Glomerular visceral epithelial cell (primary cell): Measurements from ENCODE around the gene CCL23.
"Not testable (repeated sequence)": the region's sequence is repeated elsewhere in the genome, so short reads cannot be mapped to it uniquely, and the experiment has no call there.

ENCODE experiments used
- DNase-seq: peaks from one replicate; pipeline ENCODE4 v3.0.0-alpha.2; 2016; ENCODE audit errors: extremely low spot score

Gene CCL23, protein sequence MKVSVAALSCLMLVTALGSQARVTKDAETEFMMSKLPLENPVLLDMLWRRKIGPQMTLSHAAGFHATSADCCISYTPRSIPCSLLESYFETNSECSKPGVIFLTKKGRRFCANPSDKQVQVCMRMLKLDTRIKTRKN

DNA sequence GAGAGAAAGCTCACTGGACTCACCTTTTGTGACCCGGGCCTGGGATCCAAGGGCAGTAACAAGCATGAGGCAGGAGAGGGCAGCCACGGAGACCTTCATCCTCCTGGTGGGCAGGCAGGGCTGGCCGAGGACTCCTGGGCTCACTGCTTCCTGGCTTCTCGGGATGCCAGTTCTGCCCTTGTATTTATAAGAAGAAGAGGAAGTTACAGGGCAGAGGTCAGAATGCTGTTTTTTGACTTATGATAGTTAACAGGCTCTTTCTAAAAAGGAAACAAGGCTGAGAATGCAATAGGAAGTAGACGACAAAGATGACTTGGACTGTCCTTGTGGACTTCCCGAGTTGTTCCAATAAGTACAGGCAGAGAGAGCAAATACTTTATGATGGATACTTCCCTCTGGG is at the start of gene CCL23:
Gene CCL23, minus strand, starts transcription at position 174 of the 400 bp plus-strand sequence. Its CDS starts 75 bp downstream, at position 99.
- DNase-seq: no peak

DNA sequence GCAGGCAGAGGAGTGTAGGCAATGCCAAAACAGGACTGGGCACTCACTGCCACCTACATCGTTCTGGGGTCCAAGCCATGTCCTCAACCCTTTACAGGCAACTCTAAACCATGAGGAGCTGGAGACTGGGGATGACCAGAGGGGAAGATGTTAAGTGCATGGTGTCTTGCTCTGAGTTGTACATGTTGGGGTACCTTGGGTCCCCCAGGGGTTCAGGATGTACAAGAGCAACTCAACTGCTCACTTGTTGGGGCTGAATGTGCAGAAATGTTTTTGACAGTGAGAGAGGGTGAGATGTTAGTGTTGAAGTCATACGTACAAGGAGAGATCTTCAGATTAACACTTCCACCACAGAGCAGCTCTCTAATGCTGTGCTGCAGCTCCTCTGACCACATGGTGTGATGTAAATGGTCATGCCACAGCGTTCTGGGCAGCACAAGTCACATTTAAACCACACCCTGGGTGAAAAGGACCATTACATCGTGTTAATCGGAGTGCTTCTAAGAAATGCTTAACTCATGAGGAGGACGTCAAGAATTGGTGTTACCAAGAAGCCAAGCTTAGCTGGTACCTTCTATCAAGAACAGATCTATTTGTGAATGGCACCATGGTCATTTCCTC is 48.7 kb upstream of the CCL23 start:
- no peak for DNase-seq

DNA sequence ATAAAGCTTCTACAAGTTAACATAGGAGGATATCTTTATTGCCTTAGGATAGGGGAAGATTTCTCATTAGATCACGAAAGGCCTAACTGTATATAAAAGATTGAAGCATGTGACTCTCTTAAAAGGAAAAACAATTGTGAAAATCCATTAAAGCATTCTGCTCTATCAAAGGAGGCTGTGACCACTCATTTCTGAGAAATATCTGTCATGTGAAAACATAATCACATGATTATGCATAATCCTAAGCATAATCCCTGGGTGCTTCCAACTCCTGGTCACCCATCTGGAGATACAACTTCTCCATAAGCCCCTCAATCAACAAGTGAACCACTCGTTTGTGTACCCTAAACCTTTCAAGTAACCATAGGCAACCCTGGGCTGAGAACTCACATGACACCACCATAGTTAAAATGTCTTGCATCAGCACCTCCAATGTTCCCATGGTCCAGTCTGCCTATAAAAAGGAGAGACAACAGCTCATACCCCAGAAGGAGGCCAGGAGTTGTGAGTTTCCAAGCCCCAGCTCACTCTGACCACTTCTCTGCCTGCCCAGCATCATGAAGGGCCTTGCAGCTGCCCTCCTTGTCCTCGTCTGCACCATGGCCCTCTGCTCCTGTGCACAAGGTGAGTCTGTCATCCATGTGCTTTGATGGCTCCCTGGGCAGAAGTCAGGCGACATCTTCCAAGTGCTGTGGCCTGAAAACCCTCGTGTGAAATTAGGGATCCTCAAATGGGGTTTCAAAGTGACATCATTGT is 46.2 kb upstream of the CCL23 start, which contains the start of gene CCL18:
Gene CCL18, plus strand, starts transcription at position 487 of the 756 bp plus-strand sequence. Its CDS starts 71 bp downstream, at position 558.
- DNase-seq: no peak

DNA sequence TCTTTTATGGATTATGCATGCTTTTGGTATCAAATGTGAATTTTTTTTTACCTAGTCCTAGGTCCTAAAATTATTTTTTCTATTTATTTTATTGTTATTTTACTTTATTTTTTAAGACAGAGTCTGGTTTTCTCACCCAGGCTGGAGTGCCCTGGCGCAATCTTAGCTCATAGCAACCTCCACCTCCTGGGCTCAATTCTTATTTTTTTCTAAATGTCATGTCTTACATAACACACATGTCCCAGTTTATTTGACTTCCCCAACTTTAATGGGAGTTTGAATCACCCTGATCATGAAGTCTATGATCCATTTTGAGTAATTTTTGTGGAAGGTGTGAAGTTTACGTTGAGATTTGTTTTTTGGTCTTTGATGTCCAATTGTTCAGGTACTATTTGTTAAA is 43.0 kb upstream of the CCL23 start:
- no peak for DNase-seq

DNA sequence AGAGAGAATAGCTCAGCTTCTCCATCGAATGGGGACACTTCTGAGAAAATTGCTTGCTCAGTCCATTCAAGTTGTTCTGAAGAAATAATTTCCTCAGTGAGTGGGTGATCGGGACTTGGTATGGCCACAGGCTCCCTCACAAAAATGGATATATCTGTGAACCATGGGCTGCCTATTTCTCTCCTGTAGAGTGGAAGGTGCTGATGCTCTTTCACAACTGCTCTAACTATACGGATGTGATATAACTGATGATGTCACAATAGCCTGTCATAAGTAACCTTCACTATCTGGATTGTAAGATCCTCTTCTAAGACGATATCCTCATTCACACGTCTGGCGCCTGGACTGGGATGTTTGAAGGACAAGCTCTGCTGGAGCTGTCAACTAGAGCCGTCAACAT is 41.6 kb upstream of the CCL23 start:
- DNase-seq: no peak

DNA sequence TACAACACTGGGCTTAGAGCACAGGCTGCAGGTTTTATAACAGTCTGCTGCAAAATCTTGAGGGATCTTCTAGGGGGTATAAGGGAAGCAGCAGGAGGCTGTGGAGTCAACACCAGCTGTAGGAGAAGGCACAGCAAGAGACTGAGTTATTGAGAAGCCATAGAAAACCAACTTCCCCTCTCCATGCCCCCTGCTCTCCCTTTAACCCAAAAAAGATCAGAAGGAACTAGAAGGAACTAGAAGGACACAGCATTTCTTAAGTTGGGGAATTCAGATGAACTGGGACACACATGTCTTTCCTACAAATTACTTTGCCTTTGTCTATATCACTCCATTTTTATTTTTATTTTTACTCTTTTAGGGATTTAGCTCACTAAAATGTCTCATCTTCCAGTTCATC is 40.1 kb upstream of the CCL23 start:
- no peak for DNase-seq

DNA sequence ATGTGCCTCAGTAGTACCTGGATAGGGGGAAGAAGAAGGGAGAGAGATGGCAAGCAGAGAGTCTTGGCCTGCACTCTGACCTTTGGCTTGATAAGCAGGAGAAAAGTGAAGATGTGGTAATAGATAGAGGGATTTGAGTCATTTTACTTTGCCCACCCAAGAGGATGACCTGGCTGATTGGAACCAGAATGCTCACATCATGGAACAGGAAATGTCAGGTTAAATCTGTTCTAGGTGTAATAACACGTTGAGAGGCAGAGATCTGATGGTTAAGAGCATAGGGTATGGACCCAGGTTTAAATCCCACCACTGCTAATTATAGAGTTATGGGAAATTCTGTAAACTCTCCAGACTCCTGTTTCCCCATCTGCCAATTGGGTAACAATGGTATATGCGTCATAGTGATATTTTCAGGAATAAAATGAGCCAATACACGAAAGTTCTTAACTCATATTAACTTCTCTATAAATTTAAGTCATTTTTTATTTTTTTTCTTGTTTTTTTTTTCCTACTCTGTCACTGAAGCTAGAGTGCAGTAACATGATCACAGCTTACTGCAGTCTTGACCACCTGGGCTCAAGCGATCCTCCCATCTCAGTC is 38.2 kb upstream of the CCL23 start:
- DNase-seq: no peak

DNA sequence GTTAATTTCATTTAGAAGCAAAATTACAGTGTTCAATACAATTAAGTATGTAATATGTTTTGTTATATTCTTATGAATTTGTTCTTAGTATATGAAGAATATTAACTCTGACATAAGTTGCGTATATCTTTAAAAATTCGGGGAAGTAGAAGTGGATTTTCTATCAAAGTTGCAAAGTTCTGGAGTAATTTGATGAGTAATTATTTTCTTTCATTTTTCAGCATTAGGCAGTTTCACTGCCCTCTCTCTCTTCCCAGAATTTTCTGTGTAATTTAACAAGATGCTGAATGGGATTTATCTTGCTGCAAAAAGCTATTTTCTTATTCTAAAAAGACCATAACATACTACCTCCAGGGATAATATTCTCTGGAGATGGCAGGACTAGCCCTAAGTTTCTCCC is 37.4 kb upstream of the CCL23 start:
- DNase-seq: no peak

DNA sequence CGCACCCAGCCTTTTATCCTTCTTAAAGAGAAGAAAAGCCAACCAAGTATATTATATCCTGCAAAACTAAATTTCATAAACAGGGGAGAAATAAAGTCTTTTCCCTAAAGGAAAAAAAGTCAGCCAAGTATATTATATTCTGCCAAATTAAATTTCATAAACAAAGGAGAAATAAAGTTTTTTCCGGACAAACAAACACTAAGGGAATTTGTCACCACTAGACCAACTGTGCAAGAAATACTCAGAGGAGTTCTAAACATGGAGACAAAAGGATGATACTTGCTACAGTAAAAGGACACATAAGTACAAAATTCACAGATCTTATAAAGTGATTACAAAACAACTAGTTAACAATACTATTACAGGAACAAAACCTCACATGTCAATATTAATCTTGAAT is 31.9 kb upstream of the CCL23 start:
- DNase-seq: no peak

DNA sequence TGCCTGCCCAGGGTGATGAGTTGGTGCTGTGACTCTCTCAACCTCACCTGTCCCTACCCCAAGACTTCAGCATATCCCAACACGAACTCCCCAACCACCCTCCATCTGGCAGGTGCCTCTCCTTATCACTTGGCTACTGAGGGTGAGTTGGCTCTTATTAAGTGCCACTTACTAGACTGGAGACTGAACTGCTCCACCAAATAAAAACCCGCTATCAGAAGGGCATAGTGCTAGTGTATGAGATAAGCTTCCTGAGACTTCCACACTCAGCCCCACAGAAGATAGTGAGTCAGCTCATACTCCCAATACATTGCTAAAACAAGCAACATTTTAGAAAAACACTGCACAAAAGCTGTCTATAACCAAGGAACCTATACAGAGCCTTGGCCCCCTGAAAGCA is 30.3 kb upstream of the CCL23 start:
- no peak for DNase-seq

DNA sequence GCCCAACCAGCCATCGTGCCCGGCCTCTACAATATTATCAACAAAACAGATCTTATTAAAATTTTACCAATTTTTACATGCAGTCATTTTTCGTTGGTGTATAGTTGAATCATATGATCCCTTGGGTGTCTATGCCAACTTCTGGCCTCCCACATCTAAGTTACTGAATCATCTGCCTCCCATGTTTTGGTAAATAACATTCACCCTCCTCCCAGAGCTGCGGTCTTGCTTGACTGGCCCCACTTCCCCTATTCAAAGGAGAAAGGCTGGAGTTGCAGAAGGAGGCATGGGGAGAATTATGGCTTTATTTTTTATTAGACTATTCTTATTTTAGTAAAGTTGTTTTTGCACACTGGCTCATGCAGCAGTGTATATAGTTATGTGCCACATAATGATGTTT is 18.5 kb upstream of the CCL23 start:
- no peak for DNase-seq

DNA sequence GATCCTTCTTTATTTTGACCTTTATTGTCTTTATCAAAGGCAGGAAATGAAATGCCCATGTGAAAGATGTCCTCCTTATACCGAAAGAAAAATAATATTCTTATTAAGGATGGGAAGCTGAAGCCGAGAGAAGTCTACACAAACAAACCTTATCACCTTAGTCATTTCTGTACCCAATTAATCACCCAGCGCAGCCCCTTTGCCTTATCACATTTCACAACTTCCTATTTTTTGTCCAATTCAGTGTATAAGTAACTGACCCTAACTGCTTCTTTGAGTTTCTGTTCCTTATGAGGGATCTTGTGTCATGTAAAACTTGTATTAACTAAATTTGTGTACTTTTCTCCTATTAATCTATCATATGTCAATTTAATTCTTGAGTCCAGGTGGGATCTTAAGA is 16.4 kb upstream of the CCL23 start:
- no peak for DNase-seq

DNA sequence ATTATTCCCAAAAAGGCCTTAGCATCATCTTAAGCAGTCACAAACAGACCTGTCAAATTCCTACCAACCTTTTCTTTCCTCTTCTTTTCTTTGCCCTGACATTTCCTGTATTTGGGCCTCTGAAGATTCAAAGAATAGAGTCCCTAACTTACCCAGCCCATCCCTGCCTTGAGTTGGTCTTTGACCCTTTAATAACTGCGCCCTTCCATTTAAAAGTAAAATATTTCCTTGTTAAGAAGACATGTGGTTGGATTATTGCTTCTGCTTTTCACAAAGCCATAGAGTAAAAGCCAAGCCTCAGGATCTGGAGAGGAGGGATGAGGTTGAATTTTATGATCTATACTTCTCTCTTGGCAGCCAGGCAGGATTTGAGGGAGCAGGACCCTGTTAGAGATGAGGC is 13.2 kb upstream of the CCL23 start:
- no peak for DNase-seq

DNA sequence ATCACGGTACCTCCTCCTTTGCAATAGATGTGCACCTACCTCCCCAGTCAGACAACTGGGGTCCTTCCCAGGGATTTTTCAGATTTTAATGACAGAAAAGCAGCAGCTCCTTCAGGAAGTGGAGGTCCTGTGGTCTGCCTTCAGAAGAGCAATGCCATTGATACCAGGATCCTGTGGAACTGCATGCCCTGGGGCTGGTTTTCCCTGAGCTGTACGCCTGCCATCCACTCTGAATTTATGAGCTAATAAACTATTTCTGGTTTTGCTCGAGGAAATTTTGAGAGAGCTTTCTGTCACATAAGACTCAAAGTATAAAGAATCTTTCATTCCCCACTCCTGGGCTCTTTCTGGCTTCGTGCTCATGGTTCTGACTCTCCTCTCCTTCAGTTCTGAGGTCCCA is 10.0 kb upstream of the CCL23 start:
- DNase-seq: no peak

DNA sequence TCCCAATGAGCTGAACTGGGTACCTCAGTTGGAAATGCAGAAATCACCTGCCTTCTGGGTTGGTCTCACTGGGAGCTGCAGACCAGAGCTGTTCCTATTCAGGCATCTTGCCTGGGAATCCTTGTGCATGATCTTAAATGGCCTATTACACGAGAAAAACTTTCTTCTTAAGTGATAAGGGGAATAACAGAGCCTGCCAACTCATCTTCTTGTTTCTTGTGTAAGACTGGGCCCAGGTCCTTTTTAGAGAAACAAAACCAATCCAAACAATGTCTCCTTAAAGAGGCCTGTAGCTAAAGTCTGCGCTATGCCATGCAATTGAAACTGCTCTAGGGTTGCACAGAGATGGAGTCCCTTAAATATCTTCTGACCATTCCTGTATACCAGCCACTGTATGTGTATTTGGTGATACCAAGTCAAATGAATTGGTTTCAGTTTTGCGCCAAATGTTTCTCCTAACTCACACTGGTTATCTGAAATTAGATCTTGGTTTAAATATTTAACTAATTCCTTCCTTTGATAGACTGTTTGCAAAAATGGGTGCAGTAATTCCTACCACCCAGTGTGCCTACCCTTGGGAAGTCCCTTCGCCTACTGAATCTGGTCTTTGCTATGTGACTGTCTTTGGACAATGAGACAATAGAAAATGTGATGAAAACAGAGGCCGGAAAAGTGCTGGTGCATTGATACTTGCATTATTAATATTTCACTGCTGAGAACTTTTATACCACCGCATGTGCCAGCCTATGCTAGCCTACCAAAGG is 6.5 kb upstream of the CCL23 start:
- DNase-seq: no peak

DNA sequence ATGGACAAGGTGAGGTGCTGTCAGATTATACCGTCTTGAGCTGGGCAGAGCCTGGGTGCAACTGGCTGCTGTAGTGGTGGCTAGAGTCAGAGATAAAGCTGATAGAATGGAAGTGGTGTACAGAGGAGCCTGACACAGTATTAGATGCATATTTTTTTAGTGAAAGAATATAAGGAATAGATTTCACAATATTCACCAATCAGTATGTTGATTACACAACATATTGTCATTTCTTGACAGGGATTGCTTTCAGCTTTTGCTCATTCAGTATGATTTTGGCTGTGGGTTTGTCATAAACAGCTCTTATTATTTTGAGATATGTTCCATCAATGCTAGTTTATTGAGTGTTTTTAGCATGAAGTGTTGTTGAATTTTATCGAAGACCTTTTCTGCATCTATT is 1.7 kb upstream of the CCL23 start:
- DNase-seq: no peak

DNA sequence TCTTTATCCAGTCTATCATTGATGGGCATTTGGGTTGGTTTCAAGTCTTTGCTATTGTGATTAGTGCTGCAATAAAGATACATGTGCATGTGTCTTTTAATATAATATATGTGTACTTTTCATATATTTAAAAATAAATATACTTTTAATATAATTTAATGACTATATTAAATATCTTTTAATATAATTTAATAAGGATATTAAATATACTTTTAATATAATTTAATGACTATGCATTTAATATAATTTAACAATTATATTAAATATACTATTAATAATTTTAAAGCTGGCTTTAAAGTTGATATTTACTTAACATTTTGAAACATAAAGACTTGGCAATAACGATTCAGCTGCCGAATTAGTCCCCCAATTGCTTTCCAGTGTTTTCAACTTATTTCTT is 1.2 kb downstream of the CCL23 start:
- no peak for DNase-seq

DNA sequence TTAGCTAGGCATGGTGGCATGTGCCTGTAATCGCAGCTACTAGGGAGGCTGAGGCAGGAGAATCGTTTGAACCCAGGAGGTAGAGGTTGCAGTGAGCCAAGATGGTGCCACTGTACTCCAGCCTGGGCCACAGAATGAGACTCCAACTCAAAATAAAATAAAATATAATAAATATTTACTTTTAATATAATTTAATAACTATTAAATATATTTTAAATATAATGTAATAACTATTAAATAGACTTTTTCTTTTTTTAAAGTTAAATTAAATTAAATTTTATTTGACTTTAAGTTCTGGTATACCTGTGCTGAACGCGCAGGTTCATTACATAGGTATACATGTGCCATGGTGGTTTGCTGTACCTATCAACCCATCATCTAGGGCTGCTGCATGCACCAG is 1.9 kb downstream of the CCL23 start:
- DNase-seq: not testable (repeated sequence)

DNA sequence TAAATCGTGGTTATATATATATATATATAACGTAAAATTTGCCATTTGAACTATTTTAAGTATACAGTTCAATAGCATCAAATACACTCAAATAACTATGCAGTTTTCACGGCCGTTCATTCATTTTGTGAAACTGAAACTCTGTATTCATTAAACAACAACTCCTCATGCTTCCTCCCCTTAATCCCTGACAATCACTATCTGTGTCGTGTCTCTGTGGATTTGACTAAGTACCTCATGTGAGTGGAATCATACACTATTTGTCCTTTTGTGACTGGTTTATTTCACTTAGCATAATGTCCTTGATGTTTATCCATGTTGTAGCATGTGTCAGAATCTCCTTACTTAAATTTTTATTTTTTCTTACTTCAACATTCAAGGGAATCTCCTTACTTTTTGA is 2.8 kb downstream of the CCL23 start:
- no peak for DNase-seq

DNA sequence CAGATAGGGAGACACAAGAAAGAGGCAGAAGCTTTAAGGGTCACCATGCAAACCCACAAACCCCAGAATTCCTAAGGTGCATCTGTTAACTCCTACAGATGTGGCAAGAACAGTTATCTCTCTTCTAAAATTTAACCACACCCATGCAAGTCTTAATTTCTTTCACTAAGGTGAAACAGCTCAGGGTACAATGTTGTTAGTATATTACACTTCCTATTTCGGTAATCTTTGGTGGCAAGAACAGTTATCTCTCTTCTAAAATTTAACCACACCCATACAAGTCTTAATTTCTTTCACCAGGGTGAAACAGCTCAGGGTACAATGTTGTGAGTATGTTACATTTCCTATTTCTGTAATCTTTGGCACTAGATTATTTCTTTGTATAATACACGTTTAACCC is 6.6 kb downstream of the CCL23 start:
- no peak for DNase-seq

DNA sequence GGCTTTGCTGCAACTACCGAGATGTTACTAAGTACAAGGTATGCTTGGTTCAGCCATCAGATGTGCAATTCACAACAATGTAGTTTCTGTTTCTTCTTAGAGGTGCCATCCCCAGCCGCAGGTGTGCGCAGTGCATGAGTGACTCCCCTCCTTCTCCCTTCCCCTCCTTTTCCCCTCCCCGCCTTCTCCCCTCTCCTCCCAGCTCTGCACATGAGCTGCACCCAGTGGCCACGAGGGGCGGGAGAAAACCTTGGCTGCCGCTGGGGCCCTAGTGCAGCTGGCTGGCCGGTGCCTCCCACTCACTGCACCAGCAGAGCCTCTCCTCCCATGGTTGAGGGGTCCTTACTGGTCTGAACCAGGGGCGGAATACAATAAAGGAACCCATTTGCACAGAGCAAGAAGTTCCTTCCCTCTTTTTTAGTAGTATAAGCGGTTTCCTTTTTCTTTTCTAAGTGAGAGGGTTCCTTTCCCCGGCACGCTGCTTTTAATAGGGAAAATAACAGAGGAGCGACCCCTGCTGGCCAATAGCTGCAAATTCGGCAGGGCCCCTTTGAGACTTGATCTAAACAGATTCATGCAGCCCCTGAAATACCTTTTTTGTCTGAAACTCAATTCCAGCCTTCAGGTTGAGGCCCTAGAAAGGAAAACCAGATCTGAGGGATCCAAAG is 8.6 kb downstream of the CCL23 start:
- DNase-seq: no peak
